Hepatocyte (in vitro differentiated cells): ENCODE data around the gene NOTUM. TPM values are rescaled to one million over a fixed set of nuclear protein-coding genes. Genes with fewer than 3 reads are reported as not detected.

Source experiments
- DNase-seq: peaks from one replicate; pipeline ENCODE4 v3.0.0-alpha.2; 2016; ENCODE audit warnings: low spot score
- H2AFZ ChIP-seq: fragments of 200-600 bp; sonication (generic); 2 replicates; pipeline ENCODE4 v1.6.0; 2016; ENCODE audit warnings: antibody characterized with exemption, mild to moderate bottlenecking
- H3K27ac ChIP-seq: fragments of 200-600 bp; sonication (generic); 2 replicates; pipeline ENCODE4 v1.5.1; 2016; ENCODE audit warnings: mild to moderate bottlenecking
- H3K27me3 ChIP-seq: fragments of 200-600 bp; sonication (generic); 2 replicates; pipeline ENCODE4 v1.6.1; 2016
- H3K36me3 ChIP-seq: fragments of 200-600 bp; sonication (generic); replicated peaks from 2 replicates; pipeline ENCODE4 v1.5.1; 2016; ENCODE audit warnings: low read depth; ENCODE audit not compliant: insufficient read depth
- H3K4me1 ChIP-seq: fragments of 200-600 bp; sonication (generic); 2 replicates; pipeline ENCODE4 v1.5.1; 2016; ENCODE audit warnings: mild to moderate bottlenecking, moderate library complexity; ENCODE audit not compliant: insufficient read depth
- H3K4me2 ChIP-seq: fragments of 200-600 bp; sonication (generic); 2 replicates; pipeline ENCODE4 v1.6.0; 2016
- H3K4me3 ChIP-seq: fragments of 200-600 bp; sonication (generic); 2 replicates; pipeline ENCODE4 v1.5.1; 2016; ENCODE audit warnings: mild to moderate bottlenecking
- H3K79me2 ChIP-seq: fragments of 200-600 bp; sonication (generic); 2 replicates; pipeline ENCODE4 v1.6.0; 2017; ENCODE audit warnings: mild to moderate bottlenecking
- H3K9me2 ChIP-seq: fragments of 200-600 bp; sonication (generic); replicated peaks from 2 replicates; pipeline ENCODE4 v1.6.0; 2017; ENCODE audit warnings: mild to moderate bottlenecking; ENCODE audit not compliant: insufficient read depth
- H3K9me3 ChIP-seq: fragments of 200-600 bp; sonication (generic); 2 replicates; pipeline ENCODE4 v1.5.1; 2016; ENCODE audit warnings: low read depth, mild to moderate bottlenecking
- H4K20me1 ChIP-seq: fragments of 200-600 bp; sonication (generic); 2 replicates; pipeline ENCODE4 v1.6.0; 2016; ENCODE audit warnings: mild to moderate bottlenecking; ENCODE audit not compliant: insufficient read depth, poor library complexity, severe bottlenecking
- CTCF ChIP-seq: fragments of 200-600 bp; sonication (generic); IDR thresholded peaks from 2 replicates; pipeline ENCODE4 v1.5.1; 2016; ENCODE audit warnings: antibody characterized with exemption, mild to moderate bottlenecking; ENCODE audit not compliant: poor library complexity
- EZH2 ChIP-seq: fragments of 200-600 bp; sonication (generic); IDR thresholded peaks from 2 replicates; pipeline ENCODE4 v1.6.1; 2016; ENCODE audit warnings: antibody characterized with exemption, mild to moderate bottlenecking, borderline replicate concordance
- EZH2phosphoT487 ChIP-seq: fragments of 200-600 bp; sonication (generic); IDR thresholded peaks from one replicate; pipeline ENCODE4 v1.6.1; 2018; ENCODE audit warnings: antibody characterized with exemption, mild to moderate bottlenecking, low read depth, moderate library complexity; ENCODE audit not compliant: unreplicated experiment, severe bottlenecking
- WGBS: methylation state at CpG from one replicate; pipeline ENCODE4 v1.1.6; 2016; ENCODE audit warnings: low lambda C conversion rate; ENCODE audit errors: missing lambda C conversion rate; 5-methylcytosine and 5-hydroxymethylcytosine counted together
- polyA plus RNA-seq: library from polyadenylated mRNA; unstranded; fragments of >200 nt; fragmentation: Nextera tagmentation; extraction: Ambion mirVana; gene quantifications from 2 replicates; pipeline ENCODE4 v1.2.1, GENCODE V29; 2016
- total RNA-seq: library from RNA; depleted of rRNA; stranded (reverse); fragments of >200 nt; gene quantifications from 2 replicates; pipeline ENCODE4 v1.2.3, GENCODE V29; 2014

NOTUM gene
- total and polyA plus RNA-seq, 2 experiments from 2014 or later = 1.0 to 4.7 TPM

DNA sequence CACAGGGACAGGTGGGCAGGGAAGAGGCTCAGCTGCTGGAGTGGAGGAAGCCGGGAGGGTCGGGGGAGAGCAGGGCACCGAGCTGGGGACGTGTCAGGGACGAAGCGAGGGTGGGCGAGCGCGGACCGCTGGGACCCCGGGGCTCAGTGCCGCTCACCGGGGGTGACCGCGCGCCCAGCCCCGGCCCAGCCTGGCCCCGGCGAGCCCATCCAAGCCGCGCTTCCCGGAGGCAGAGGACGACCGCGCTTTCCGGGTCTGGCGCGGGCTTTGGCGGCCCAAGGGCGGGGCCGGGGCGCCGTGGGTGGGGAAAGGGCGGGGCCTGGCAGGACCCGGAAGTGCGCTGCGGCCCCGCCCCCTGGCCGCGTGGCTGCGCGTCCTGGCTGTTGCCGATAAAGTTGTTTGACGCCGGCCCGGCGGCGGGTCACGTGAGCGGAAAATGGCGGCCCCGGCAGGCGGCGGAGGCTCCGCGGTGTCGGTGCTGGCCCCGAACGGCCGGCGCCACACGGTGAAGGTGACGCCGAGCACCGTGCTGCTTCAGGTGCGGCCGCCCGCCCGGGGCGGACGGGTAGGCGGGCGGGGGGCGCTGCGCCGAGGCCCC lies 16.3 kb upstream of the NOTUM start, which contains the start of gene ASPSCR1:
ASPSCR1 (plus strand) TSS at position 419 of the 598 bp plus-strand sequence; CDS start at position 437, 18 bp downstream.
- Histone ChIP-seq H4K20me1 (no peaks in the 10 kb centered on the region), H3K9me3 (no peaks in the 10 kb centered on the region)

GRCh38 chr17:81976332-81977210 lies 15.6 kb upstream of the NOTUM start:
- Histone ChIP-seq H3K4me1 (peaks cover 13% of the 10 kb centered on the region), H3K79me2 (peaks cover 7% of the 10 kb centered on the region), H3K36me3 (no peaks in the 10 kb centered on the region), H3K9me2 (no peaks in the 10 kb centered on the region), H3K9me3 (no peaks in the 10 kb centered on the region), H4K20me1 (no peaks in the 10 kb centered on the region), H3K27ac (peak overlapping the region; percentile 79), H2AFZ (peak overlapping the region; percentile 90), H3K4me2 (peak overlapping the region; percentile 96), H3K27me3 (no peaks in the 10 kb centered on the region), H3K4me3 (peak overlapping the region; percentile 67)
- peak; percentile 66 for DNase-seq
- TF ChIP-seq EZH2 (no peak), EZH2phosphoT487 (no peak), CTCF (no peak)
- 33% methylated on average over 29 of the region's 30 CpGs for WGBS

More for the DNA sequence above, 16.3 kb upstream of the NOTUM start, which contains the start of gene ASPSCR1:
- DNase-seq = peak; percentile 98
- WGBS = under 1% methylated on average over 33 of the region's 76 CpGs
- no peak for TF ChIP-seq CTCF
- TF ChIP-seq EZH2phosphoT487 = no peak
- no peak for TF ChIP-seq EZH2
- Histone ChIP-seq H3K27me3 (no peaks in the 10 kb centered on the region), H3K4me3 (peak within 1 kb of the TSS; percentile 93), H3K79me2 (peaks cover 7% of the 10 kb centered on the region), H3K27ac (peak within 1 kb of the TSS; percentile 96), H3K4me2 (peak within 1 kb of the TSS; percentile 98), H3K9me2 (no peaks in the 10 kb centered on the region), H2AFZ (peak within 1 kb of the TSS; percentile 90), H3K4me1 (peaks cover 13% of the 10 kb centered on the region), H3K36me3 (no peaks in the 10 kb centered on the region)

- H3K27ac ChIP-seq = no peak overlapping the region
- DNase-seq = no peak
- H3K9me2 ChIP-seq = no peaks in the 10 kb centered on the region
- no peaks in the 10 kb centered on the region for H4K20me1 ChIP-seq
- no peak for TF ChIP-seq EZH2phosphoT487
- no peak for TF ChIP-seq CTCF
- no peak for TF ChIP-seq EZH2
- H3K27me3 ChIP-seq = no peaks in the 10 kb centered on the region
- no peak overlapping the region for H2AFZ ChIP-seq
- no peaks in the 10 kb centered on the region for H3K9me3 ChIP-seq
- H3K4me1 ChIP-seq = peaks cover 12% of the 10 kb centered on the region
- H3K36me3 ChIP-seq = no peaks in the 10 kb centered on the region
- H3K4me3 ChIP-seq = no peak overlapping the region
- no peak overlapping the region for H3K4me2 ChIP-seq
- H3K79me2 ChIP-seq = peaks cover 5% of the 10 kb centered on the region
These were observed 12.4 kb upstream of the NOTUM start for GRCh38 chr17:81973432-81973831.
